Body of pancreas (tissue), 4 donors: ENCODE data around the gene RNF133. TPM values are rescaled to one million over a fixed set of nuclear protein-coding genes. Genes with fewer than 3 reads are reported as not detected.

Experiments
- ATAC-seq: fragments of 150-250 bp; one replicate; pipeline ENCODE4 v1.9.1; 2016
- DNase-seq, 4 donors: peaks; one replicate each; pipeline ENCODE4 v3.0.0-alpha.2; 2019
- H3K27ac ChIP-seq, 4 donors: fragments of 200-600 bp; sonication (generic); 1 replicate in 3 of 4; 2 replicates in 1 of 4; pipeline versions ENCODE4 v1.5.1 to v1.6.1; 2016 to 2019; ENCODE audit warnings: mild to moderate bottlenecking in 1 of 4, mixed read lengths in 1 of 4, moderate library complexity in 1 of 4
- H3K27me3 ChIP-seq, 2 donors: fragments of 200-600 bp; sonication (generic); one replicate each; pipeline ENCODE4 v1.6.0; 2016; ENCODE audit warnings: mild to moderate bottlenecking in 1 of 2
- H3K36me3 ChIP-seq, 2 donors: fragments of 200-600 bp; sonication (generic); replicated peaks in 1 of 2; 2 replicates each; pipeline ENCODE4 v1.5.1; 2016; ENCODE audit warnings: low read depth in 2 of 2; ENCODE audit not compliant: insufficient read depth in 1 of 2
- H3K4me1 ChIP-seq: fragments of 200-600 bp; sonication (generic); one replicate; pipeline ENCODE4 v1.6.0; 2016
- H3K4me3 ChIP-seq, 2 donors: fragments of 200-600 bp; sonication (generic); 1 replicate in 1 of 2; 2 replicates in 1 of 2; pipeline ENCODE4 v1.5.1; 2016 to 2019
- H3K9me3 ChIP-seq, 3 donors: fragments of 200-600 bp; sonication (generic); 1 replicate in 2 of 3; 2 replicates in 1 of 3; pipeline ENCODE4 v1.5.1; 2016
- POLR2A ChIP-seq, 3 donors: fragments of 450-650 bp; IDR thresholded peaks; one replicate each; pipeline ENCODE4 v1.6.1; 2016; ENCODE audit warnings: antibody characterized with exemption in 3 of 3, mild to moderate bottlenecking in 2 of 3
- WGBS, 2 donors: methylation state at CpG; one replicate each; pipeline ENCODE4 v1.1.5; 2017; 5-methylcytosine and 5-hydroxymethylcytosine counted together
- intact Hi-C: fragments of 100-400 bp; cut with DNase I; formaldehyde crosslinking; loops from one replicate; pipeline ENCODE4 v1.15.1; 2023
- total RNA-seq, 2 donors: library from RNA; depleted of rRNA; stranded (reverse); fragments of >200 nt; gene quantifications; one replicate each; pipeline ENCODE4 v1.1.0, GENCODE V29; 2016
- TF ChIP-seq, protein P1 (sequence below), 7 experiments: fragments of 450-650 bp in 4 of 7; fragments of 200-600 bp in 3 of 7; sonication (generic) in 3 of 7; IDR thresholded peaks; one replicate each; pipeline ENCODE4 v1.5.1; 2016 to 2019; ENCODE audit warnings: antibody characterized with exemption in 7 of 7

RNF133 gene
- total RNA-seq, 2 donors from 2014 or later, result 2.6 to 17.1 TPM

DNA sequence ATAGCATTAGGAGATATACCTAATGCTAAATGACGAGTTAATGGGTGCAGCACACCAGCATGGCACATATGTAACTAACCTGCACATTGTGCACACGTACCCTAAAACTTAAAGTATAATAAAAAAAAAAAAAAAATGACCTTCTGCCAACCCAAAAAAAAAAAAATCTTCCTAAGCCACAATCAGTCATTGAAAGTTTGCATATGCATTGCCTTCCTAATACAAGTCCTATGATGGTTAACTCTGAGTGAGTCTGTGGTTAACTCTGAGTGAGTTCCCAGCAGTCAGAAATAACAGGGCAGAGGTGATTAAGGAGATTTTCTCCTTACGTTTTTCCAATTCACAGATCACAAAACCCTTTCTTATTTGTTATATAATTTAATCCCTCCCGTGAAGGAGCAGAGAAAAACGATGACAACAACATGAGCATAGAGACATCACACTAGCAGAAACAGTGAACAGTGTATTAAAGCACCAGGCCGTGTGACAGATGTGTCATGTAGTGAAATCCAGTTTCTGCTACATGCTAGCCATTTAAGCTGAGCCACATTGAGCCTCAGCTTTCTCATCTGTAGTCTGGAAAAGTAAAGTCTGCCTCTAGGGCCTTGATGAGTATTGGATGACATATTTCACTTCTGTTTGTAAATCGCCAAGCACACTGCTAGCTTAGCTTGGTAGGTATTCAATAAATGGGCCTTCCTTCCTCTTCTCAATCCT, 11.2 kb upstream of the RNF133 start:
- 80 to 90% methylated on average over 7 of the region's 7 CpGs for WGBS, 2 donors
- intact Hi-C loops, result no loop called here
- H3K36me3 ChIP-seq, result no peaks in the 10 kb centered on the region
- H3K4me3 ChIP-seq, result no peak overlapping the region
- TF ChIP-seq, protein P1, sequence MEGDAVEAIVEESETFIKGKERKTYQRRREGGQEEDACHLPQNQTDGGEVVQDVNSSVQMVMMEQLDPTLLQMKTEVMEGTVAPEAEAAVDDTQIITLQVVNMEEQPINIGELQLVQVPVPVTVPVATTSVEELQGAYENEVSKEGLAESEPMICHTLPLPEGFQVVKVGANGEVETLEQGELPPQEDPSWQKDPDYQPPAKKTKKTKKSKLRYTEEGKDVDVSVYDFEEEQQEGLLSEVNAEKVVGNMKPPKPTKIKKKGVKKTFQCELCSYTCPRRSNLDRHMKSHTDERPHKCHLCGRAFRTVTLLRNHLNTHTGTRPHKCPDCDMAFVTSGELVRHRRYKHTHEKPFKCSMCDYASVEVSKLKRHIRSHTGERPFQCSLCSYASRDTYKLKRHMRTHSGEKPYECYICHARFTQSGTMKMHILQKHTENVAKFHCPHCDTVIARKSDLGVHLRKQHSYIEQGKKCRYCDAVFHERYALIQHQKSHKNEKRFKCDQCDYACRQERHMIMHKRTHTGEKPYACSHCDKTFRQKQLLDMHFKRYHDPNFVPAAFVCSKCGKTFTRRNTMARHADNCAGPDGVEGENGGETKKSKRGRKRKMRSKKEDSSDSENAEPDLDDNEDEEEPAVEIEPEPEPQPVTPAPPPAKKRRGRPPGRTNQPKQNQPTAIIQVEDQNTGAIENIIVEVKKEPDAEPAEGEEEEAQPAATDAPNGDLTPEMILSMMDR (IDR thresholded peaks at IDR 0.05), result no peak
- TF ChIP-seq POLR2A (IDR thresholded peaks at IDR 0.05), result no peak
- H3K4me1 ChIP-seq, result peaks cover 25% of the 10 kb centered on the region
- no peaks in the 10 kb centered on the region for H3K27me3 ChIP-seq
- DNase-seq (no peak), ATAC-seq (no peak)
- no peaks in the 10 kb centered on the region for H3K9me3 ChIP-seq
- H3K27ac ChIP-seq, result no peak overlapping the region

DNA sequence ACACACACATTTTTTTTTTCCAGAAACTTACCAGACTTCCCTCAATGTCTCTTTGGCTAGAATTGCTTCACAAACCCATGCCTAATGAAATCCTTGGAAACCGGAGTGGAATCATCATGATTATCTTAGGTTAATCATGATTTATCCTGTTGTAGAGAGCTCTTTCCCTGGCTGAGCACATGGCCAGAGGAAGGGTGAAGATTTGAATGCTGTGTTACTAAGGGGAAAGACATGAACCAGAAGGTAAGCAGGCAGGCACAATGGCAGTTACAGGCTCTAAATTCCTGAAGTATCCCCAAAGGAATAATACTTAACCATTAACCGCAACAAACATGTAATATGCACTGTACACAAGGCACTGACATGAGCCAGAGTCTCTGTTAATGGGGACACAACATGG, 7.9 kb upstream of the RNF133 start:
- H3K27ac ChIP-seq, result peak overlapping the region in 1 of 4 donors; percentile 16
- intact Hi-C loops, result no loop called here
- H3K27me3 ChIP-seq, result no peaks in the 10 kb centered on the region
- WGBS, 2 donors, result 51 to 70% methylated on average over 2 of the region's 2 CpGs
- H3K4me1 ChIP-seq, result peaks cover 12% of the 10 kb centered on the region
- TF ChIP-seq POLR2A (IDR thresholded peaks at IDR 0.05), result no peak
- TF ChIP-seq, protein P1 (IDR thresholded peaks at IDR 0.05), result no peak
- no peaks in the 10 kb centered on the region for H3K9me3 ChIP-seq
- ATAC-seq (no peak), DNase-seq (no peak)
- H3K4me3 ChIP-seq, result no peak overlapping the region
- H3K36me3 ChIP-seq, result no peaks in the 10 kb centered on the region

DNA sequence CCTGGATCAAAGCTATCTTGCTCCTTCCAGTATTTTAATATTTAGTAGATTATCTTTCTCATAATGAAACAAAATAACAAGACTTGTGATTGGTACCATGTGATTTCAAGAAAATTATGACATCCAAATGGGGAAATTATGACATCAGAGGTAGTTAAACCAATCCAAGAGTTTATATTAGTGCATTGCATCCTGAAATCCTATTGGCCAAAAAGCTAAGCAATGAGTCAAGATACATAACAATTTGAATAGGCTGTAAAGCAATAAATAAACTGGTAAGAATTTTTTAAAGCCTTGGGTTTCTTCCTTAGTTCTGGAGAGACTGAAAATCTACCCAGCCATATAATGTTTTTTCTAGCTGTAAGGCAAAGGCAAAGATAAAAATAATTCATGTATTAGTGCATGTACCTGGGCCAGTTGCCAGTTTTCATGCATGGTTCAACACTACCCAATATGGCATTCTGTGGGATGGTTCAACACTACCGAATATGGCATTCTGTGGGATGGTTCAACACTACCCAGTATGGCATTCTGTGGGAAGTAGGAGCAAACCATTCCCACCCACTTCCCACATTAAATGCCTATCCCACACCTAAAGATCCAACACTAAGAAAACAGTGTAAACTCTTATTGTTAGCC, 4.1 kb upstream of the RNF133 start, which contains the start of gene RNF148:
Gene RNF148, minus strand, starts transcription at position 51 of the 639 bp plus-strand sequence. CDS start 172 bp downstream, outside the sequence.
- WGBS, 2 donors, result 75 to 83% methylated on average over 1 of the region's 1 CpG
- no peak for TF ChIP-seq POLR2A (IDR thresholded peaks at IDR 0.05)
- TF ChIP-seq, protein P1 (IDR thresholded peaks at IDR 0.05), result no peak
- H3K27ac ChIP-seq, result no peak within 1 kb of the TSS
- H3K36me3 ChIP-seq, result no peaks in the 10 kb centered on the region
- no peaks in the 10 kb centered on the region for H3K9me3 ChIP-seq
- DNase-seq, result no peak
- H3K4me1 ChIP-seq, result peaks cover 8% of the 10 kb centered on the region
- H3K4me3 ChIP-seq, result no peak within 1 kb of the TSS
- H3K27me3 ChIP-seq, result no peaks in the 10 kb centered on the region
- ATAC-seq, result no peak
- intact Hi-C loops, result no loop called here

DNA sequence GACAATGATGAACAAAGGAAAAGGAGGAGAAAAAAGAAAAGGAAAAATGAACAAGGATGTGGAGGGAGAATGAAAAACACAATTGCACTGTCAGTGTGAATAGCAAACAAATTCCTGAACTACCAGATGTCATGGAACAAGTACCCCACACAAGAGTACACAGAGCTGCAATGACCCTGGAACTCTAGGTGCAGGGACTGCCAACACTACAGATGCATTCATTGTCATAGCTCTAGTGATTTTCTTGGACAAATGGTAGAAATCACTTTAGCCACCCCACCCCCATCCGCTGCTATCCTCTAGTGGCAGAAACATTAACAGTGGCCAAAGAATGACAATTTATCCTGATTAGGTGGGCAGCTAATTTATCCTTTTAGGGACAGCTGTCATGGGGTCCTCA, 3.1 kb downstream of the RNF133 start:
- Histone ChIP-seq H3K27ac (no peak overlapping the region), H3K4me1 (peaks cover 16% of the 10 kb centered on the region), H3K36me3 (no peaks in the 10 kb centered on the region), H3K4me3 (no peak overlapping the region), H3K9me3 (no peaks in the 10 kb centered on the region), H3K27me3 (no peaks in the 10 kb centered on the region)
- 69 to 94% methylated on average over 1 of the region's 1 CpG for WGBS, 2 donors
- no peak for ATAC-seq
- TF ChIP-seq POLR2A (IDR thresholded peaks at IDR 0.05), result no peak
- TF ChIP-seq, protein P1 (IDR thresholded peaks at IDR 0.05), result no peak
- intact Hi-C loops, result no loop called here
- no peak for DNase-seq
